HepG2 (cell line): ENCODE results near the gene FRMPD2. TPM values are rescaled to one million over a fixed set of nuclear protein-coding genes. Genes with fewer than 3 reads are reported as not detected.

Experiments used
- ATAC-seq: fragments of 200-7000 bp; cut with Tn5 transposase; 3 replicates; pipeline ENCODE4 v1.9.1; 2020; ENCODE audit warnings: mild to moderate bottlenecking, moderate library complexity
- BruUV-seq: library from RNA; stranded (reverse); fragments of 400-500 nt; replicated peaks from 2 replicates; lab custom pipeline; 2021; lab: Mats Ljungman, UMichigan
- CTCF ChIA-PET: fragments of 300-600 bp; formaldehyde crosslinking; extraction: SDS; loops from one replicate; lab custom pipeline; 2021; ENCODE audit warnings: low total read pairs, inconsistent platforms, low intra/inter-chr PET ratio; lab: Yijun Ruan, JAX
- POLR2A ChIA-PET: fragments of 350-600 bp; sonication (Branson Sonifier 250); formaldehyde crosslinking; loops from one replicate; lab custom pipeline; 2020; ENCODE audit warnings: antibody characterized with exemption, inconsistent platforms; lab: Yijun Ruan, JAX
- DNase-seq: peaks from one replicate; pipeline ENCODE4 v3.0.0-alpha.2; 2015; ENCODE audit warnings: low spot score
- FAIRE-seq: peaks from 3 replicates; lab custom pipeline; 2011; peaks lifted over from hg19 to GRCh38; lab: Jason Lieb, UNC
- H2AFZ ChIP-seq: one replicate; pipeline ENCODE4 v1.6.1; 2011; ENCODE audit warnings: low read length, inconsistent platforms
- H3K27ac ChIP-seq: fragments of 300-600 bp; 3 replicates; pipeline ENCODE4 v1.8.0; 2011; ENCODE audit warnings: mixed run types, mild to moderate bottlenecking, mixed read lengths, low read length, inconsistent platforms; ENCODE audit not compliant: insufficient read depth; ENCODE audit errors: extremely low read length
- H3K27me3 ChIP-seq, 2 experiments: fragments of 200-600 bp in 1 of 2; 2 replicates in 1 of 2; 3 replicates in 1 of 2; pipeline versions ENCODE4 v1.6.0 to v1.8.0; 2011; ENCODE audit warnings: low read length in 2 of 2, mild to moderate bottlenecking in 2 of 2, moderate library complexity in 2 of 2, inconsistent platforms in 1 of 2; ENCODE audit not compliant: insufficient read depth in 2 of 2, control insufficient read depth in 1 of 2
- H3K36me3 ChIP-seq, 2 experiments: fragments of 200-600 bp in 1 of 2; replicated peaks in 1 of 2; 2 replicates in 1 of 2; 3 replicates in 1 of 2; pipeline versions ENCODE4 v1.5.1 to v1.8.0; 2011; ENCODE audit warnings: low read length in 2 of 2, inconsistent platforms in 1 of 2; ENCODE audit not compliant: insufficient read depth in 2 of 2, control insufficient read depth in 1 of 2
- H3K4me1 ChIP-seq: 2 replicates; pipeline ENCODE4 v1.5.1; 2012; ENCODE audit warnings: low read length, inconsistent platforms; ENCODE audit not compliant: insufficient read depth
- H3K4me2 ChIP-seq: 2 replicates; pipeline ENCODE4 v1.6.0; 2011; ENCODE audit warnings: low read depth, low read length, inconsistent platforms
- H3K4me3 ChIP-seq, 3 experiments: fragments of 200-600 bp in 1 of 3; sonication (generic), shearing (Covaris generic) in 1 of 3; replicated peaks in 1 of 3; 2 replicates each; pipeline ENCODE4 v1.5.1; 2011 to 2016; ENCODE audit warnings: low read length in 3 of 3, inconsistent platforms in 2 of 3, low read depth in 2 of 3, mild to moderate bottlenecking in 2 of 3, control low read depth in 1 of 3, mixed read lengths in 1 of 3; ENCODE audit not compliant: insufficient read depth in 1 of 3
- H3K79me2 ChIP-seq: one replicate; pipeline ENCODE4 v1.6.1; 2011; ENCODE audit warnings: low read length, inconsistent platforms; ENCODE audit not compliant: insufficient read depth
- H3K9ac ChIP-seq: 2 replicates; pipeline ENCODE4 v1.6.0; 2011; ENCODE audit warnings: mild to moderate bottlenecking, low read depth, low read length, inconsistent platforms; ENCODE audit not compliant: insufficient read depth
- H3K9me3 ChIP-seq: 2 replicates; pipeline ENCODE4 v1.5.1; 2012; ENCODE audit warnings: mild to moderate bottlenecking, low read length
- H4K20me1 ChIP-seq: 2 replicates; pipeline ENCODE4 v1.6.0; 2011; ENCODE audit warnings: inconsistent platforms, mild to moderate bottlenecking, low read length, moderate library complexity; ENCODE audit not compliant: insufficient read depth
- CEBPZ ChIP-seq: IDR thresholded peaks from 2 replicates; pipeline ENCODE4 v1.6.1; 2012; ENCODE audit warnings: low read length, improper control_type of control experiment
- DR1 ChIP-seq: sonication (generic); formaldehyde crosslinking; IDR thresholded peaks from 2 replicates; pipeline ENCODE4 v1.8.0; 2021; ENCODE audit warnings: mild to moderate bottlenecking, missing genetic modification reagents, inconsistent platforms
- HOXA3 ChIP-seq: sonication (generic); formaldehyde crosslinking; IDR thresholded peaks from 2 replicates; pipeline ENCODE4 v1.5.0; 2020; ENCODE audit warnings: missing genetic modification reagents
- ZFP62 ChIP-seq: sonication (generic); formaldehyde crosslinking; IDR thresholded peaks from 2 replicates; pipeline ENCODE4 v1.4.0; 2020; ENCODE audit warnings: missing genetic modification reagents
- ZNF121 ChIP-seq: sonication (generic); formaldehyde crosslinking; IDR thresholded peaks from 2 replicates; pipeline ENCODE4 v1.5.0; 2020; ENCODE audit warnings: mild to moderate bottlenecking, missing genetic modification reagents
- WGBS: methylation state at CpG from one replicate; pipeline ENCODE4 v1.1.6; 2017; ENCODE audit warnings: low lambda C conversion rate; 5-methylcytosine and 5-hydroxymethylcytosine counted together
- in situ Hi-C: cut with HindIII; loops from 2 replicates; pipeline ENCODE4 v1.10.0; 2017; ENCODE audit warnings: low pct_unique_long_range_greater_than_20kb; ENCODE audit not compliant: extremely low pct_ligation_motif_present
- intact Hi-C: fragments of 100-400 bp; cut with micrococcal nuclease; formaldehyde crosslinking; loops from one replicate; pipeline ENCODE4 v1.10.0; 2022; ENCODE audit not compliant: unreplicated experiment
- polyA plus RNA-seq, 8 experiments: library from polyadenylated mRNA; depleted of rRNA in 3 of 8; stranded (reverse) in 7 of 8; unstranded in 1 of 8; fragments of >200 nt; fragmentation: Illumina TruSeq in 4 of 8; extraction: Trizol in 4 of 8; gene quantifications; 2 replicates each; pipeline versions ENCODE4 v1.2.1 to v1.2.3, GENCODE V29; 2011 to 2016; ENCODE audit warnings: low read depth in 4 of 8, missing spikeins in 1 of 8, mixed read lengths in 1 of 8; ENCODE audit not compliant: insufficient read depth in 1 of 8
- total RNA-seq, 5 experiments: library from RNA; depleted of rRNA; stranded (reverse); fragments of >200 nt; fragmentation: Illumina TruSeq; extraction: Trizol; gene quantifications; 2 replicates each; pipeline ENCODE4 v1.2.3, GENCODE V29; 2016; ENCODE audit warnings: low read depth in 1 of 5
- TF ChIP-seq, protein P1 (sequence below): sonication (generic); formaldehyde crosslinking; IDR thresholded peaks from 2 replicates; pipeline ENCODE4 v1.8.0; 2022; ENCODE audit warnings: mild to moderate bottlenecking, missing genetic modification reagents, borderline replicate concordance
- TF ChIP-seq, protein P2 (sequence below): sonication (generic); formaldehyde crosslinking; IDR thresholded peaks from 2 replicates; pipeline ENCODE4 v1.5.0; 2020; ENCODE audit warnings: missing genetic modification reagents
- TF ChIP-seq, protein P3 (sequence below): IDR thresholded peaks from 2 replicates; pipeline ENCODE4 v1.6.1; 2012; ENCODE audit warnings: low read depth, low read length, improper control_type of control experiment
- TF ChIP-seq, protein P4 (sequence below): IDR thresholded peaks from 2 replicates; pipeline ENCODE4 v1.6.1; 2016; ENCODE audit warnings: missing biosample characterization, missing genetic modification reagents, low read depth
- TF ChIP-seq, protein P5 (sequence below): sonication (generic); formaldehyde crosslinking; IDR thresholded peaks from 2 replicates; pipeline ENCODE4 v1.5.1; 2020; ENCODE audit warnings: missing genetic modification reagents, mild to moderate bottlenecking, borderline replicate concordance

FRMPD2 gene
- total and polyA plus RNA-seq, 2 of the 13 experiments (the other 11 are each of a cell fraction or from before 2014, with no cell fraction given) = 0.45 to 1.3 TPM

DNA sequence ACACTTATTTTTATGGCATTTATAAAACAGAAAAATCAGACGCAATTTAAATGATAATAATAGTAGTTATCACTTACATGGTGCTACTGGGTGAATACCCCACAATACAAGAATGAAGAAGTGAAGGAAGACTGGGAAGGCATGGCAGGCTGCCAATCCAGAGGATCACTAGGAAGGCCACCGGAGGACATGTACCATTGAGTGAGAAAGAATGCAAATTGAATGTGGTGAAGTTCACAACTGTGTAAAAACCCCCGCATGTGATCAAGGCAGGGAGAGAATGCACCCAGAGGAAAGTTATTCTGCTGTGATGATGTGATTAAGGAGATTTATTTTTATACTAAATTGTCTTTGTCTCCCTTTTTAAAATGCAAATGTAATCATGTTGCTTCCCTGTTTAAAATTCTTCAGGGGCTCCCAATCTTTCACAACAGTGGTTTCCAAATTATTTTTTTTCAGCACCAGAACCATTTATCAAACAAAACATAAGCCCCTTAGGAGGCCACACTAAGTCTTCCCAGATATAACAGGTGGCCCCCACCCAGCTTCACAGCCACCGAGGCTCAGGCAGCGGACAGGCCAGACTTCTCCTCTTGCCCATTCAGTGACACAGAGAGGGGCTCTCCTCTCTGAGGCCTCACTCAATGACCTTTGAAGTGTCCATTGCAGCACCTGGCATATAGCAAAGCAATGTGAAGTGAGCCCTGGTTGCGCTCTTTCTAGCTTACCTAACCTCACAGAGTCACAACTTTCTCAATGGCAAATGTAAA lies 59.6 kb downstream of the FRMPD2 start:
- no peaks in the 10 kb centered on the region for H4K20me1 ChIP-seq
- intact Hi-C loops = loop anchor here (2.0 kb wide), 2 partner anchors 74 to 292 kb away; no protein-coding TSS in a partner anchor
- no peak overlapping the region for H3K4me2 ChIP-seq
- WGBS = 83% methylated on average over 5 of the region's 6 CpGs
- FAIRE-seq (no peak), ATAC-seq (no peak; the same call in 2 of the 3 replicates), DNase-seq (no peak)
- no peaks in the 10 kb centered on the region for H3K36me3 ChIP-seq
- no TSS peak for BruUV-seq
- in situ Hi-C loops = no loop called here
- H3K27me3 ChIP-seq = no peaks in the 10 kb centered on the region
- H3K9ac ChIP-seq = no peak overlapping the region
- CTCF ChIA-PET = interaction anchor here (1.9 to 2.1 kb wide), 3 partner anchors 74 to 295 kb away, joined by 7 to 11 read pairs (median 9); no protein-coding TSS in a partner anchor
- no peaks in the 10 kb centered on the region for H3K79me2 ChIP-seq
- no peak overlapping the region for H2AFZ ChIP-seq
- no peaks in the 10 kb centered on the region for H3K9me3 ChIP-seq
- no peaks in the 10 kb centered on the region for H3K4me1 ChIP-seq
- H3K4me3 ChIP-seq = no peak overlapping the region
- no peak overlapping the region for H3K27ac ChIP-seq
- POLR2A ChIA-PET = no interaction called here
- TF ChIP-seq, protein P1, sequence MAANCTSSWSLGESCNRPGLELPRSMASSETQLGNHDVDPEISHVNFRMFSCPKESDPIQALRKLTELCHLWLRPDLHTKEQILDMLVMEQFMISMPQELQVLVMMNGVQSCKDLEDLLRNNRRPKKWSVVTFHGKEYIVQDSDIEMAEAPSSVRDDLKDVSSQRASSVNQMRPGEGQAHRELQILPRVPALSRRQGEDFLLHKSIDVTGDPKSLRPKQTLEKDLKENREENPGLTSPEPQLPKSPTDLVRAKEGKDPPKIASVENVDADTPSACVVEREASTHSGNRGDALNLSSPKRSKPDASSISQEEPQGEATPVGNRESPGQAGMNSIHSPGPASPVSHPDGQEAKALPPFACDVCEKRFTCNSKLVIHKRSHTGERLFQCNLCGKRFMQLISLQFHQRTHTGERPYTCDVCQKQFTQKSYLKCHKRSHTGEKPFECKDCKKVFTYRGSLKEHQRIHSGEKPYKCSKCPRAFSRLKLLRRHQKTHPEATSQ (CRISPR knock-in tag) = no peak
- TF ChIP-seq ZFP62 (CRISPR knock-in tag) = no peak
- TF ChIP-seq ZNF121 (CRISPR knock-in tag) = no peak
- TF ChIP-seq, protein P2, sequence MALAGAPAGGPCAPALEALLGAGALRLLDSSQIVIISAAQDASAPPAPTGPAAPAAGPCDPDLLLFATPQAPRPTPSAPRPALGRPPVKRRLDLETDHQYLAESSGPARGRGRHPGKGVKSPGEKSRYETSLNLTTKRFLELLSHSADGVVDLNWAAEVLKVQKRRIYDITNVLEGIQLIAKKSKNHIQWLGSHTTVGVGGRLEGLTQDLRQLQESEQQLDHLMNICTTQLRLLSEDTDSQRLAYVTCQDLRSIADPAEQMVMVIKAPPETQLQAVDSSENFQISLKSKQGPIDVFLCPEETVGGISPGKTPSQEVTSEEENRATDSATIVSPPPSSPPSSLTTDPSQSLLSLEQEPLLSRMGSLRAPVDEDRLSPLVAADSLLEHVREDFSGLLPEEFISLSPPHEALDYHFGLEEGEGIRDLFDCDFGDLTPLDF = no peak
- TF ChIP-seq DR1 = no peak
- TF ChIP-seq, protein P3, sequence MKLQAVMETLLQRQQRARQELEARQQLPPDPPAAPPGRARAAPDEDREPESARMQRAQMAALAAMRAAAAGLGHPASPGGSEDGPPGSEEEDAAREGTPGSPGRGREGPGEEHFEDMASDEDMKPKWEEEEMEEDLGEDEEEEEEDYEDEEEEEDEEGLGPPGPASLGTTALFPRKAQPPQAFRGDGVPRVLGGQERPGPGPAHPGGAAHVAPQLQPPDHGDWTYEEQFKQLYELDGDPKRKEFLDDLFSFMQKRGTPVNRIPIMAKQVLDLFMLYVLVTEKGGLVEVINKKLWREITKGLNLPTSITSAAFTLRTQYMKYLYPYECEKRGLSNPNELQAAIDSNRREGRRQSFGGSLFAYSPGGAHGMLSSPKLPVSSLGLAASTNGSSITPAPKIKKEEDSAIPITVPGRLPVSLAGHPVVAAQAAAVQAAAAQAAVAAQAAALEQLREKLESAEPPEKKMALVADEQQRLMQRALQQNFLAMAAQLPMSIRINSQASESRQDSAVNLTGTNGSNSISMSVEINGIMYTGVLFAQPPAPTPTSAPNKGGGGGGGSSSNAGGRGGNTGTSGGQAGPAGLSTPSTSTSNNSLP = no peak
- no peak for TF ChIP-seq CEBPZ
- TF ChIP-seq, protein P4, sequence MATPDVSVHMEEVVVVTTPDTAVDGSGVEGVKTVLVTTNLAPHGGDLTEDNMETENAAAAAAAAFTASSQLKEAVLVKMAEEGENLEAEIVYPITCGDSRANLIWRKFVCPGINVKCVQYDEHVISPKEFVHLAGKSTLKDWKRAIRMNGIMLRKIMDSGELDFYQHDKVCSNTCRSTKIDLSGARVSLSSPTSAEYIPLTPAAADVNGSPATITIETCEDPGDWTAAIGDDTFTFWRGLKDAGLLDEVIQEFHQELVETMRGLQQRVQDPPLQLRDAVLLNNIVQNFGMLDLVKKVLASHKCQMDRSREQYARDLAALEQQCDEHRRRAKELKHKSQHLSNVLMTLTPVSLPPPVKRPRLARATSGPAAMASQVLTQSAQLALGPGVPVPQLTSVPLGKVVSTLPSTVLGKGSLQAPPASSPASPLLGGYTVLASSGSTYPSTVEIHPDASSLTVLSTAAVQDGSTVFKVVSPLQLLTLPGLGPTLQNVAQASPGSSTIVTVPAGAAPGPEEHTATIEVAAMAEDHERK (CRISPR knock-in tag) = no peak
- no peak for TF ChIP-seq HOXA3 (CRISPR knock-in tag)
- TF ChIP-seq, protein P5, sequence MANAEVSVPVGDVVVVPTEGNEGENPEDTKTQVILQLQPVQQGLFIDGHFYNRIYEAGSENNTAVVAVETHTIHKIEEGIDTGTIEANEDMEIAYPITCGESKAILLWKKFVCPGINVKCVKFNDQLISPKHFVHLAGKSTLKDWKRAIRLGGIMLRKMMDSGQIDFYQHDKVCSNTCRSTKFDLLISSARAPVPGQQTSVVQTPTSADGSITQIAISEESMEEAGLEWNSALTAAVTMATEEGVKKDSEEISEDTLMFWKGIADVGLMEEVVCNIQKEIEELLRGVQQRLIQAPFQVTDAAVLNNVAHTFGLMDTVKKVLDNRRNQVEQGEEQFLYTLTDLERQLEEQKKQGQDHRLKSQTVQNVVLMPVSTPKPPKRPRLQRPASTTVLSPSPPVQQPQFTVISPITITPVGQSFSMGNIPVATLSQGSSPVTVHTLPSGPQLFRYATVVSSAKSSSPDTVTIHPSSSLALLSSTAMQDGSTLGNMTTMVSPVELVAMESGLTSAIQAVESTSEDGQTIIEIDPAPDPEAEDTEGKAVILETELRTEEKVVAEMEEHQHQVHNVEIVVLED (CRISPR knock-in tag) = no peak
